HEK293T (cell line): Measurements from ENCODE around the gene PLEKHA4.

Experiments
- ARNT ChIP-seq: fragments of 450-650 bp; IDR thresholded peaks from 2 replicates; pipeline ENCODE4 v1.6.1; 2017; ENCODE audit warnings: mild to moderate bottlenecking
- BHLHE40 ChIP-seq: fragments of 450-650 bp; IDR thresholded peaks from 2 replicates; pipeline ENCODE4 v1.6.1; 2016; ENCODE audit warnings: mild to moderate bottlenecking, moderate library complexity, borderline replicate concordance
- FOXA1 ChIP-seq: fragments of 450-650 bp; IDR thresholded peaks from 2 replicates; pipeline ENCODE4 v1.6.1; 2016; ENCODE audit warnings: mild to moderate bottlenecking
- HDGF ChIP-seq: fragments of 450-650 bp; IDR thresholded peaks from 2 replicates; pipeline ENCODE4 v1.6.1; 2017; ENCODE audit warnings: antibody characterized with exemption, borderline replicate concordance
- TARDBP ChIP-seq: fragments of 450-650 bp; IDR thresholded peaks from 2 replicates; pipeline ENCODE4 v1.6.1; 2016

- TF ChIP-seq HDGF (no peak), ARNT (no peak), FOXA1 (no peak), TARDBP (no peak), BHLHE40 (no peak)
Measured at GRCh38 chr19:48907671-48908070, 39.3 kb upstream of the PLEKHA4 start.
